ENCODE measurements around the gene KIAA0586. TPM values are rescaled to one million over a fixed set of nuclear protein-coding genes. Genes with fewer than 3 reads are reported as not detected.

Gene KIAA0586
- total RNA-seq, 1 experiment from 2014 or later, result 25.7 TPM

GRCh38 chr14:58533446-58533845, 105.9 kb downstream of the KIAA0586 start:
- ATAC-seq (no peak), DNase-seq (ENCODE audit: low read depth, low spot score) (no peak)
- Histone ChIP-seq H3K9ac (ENCODE audit: low read length) (no peak overlapping the region), H3K27me3 (ENCODE audit: insufficient read depth, low read length) (no peaks in the 10 kb centered on the region), H3K27ac (ENCODE audit: low read depth, low read length) (no peak overlapping the region), H3K9me3 (ENCODE audit: control insufficient read depth in 1 of 2, insufficient read depth in 1 of 2, low read depth in 1 of 2, low read length in 2 of 2) (no peaks in the 10 kb centered on the region), H3K4me2 (ENCODE audit: low read length) (no peak overlapping the region), H3K4me3 (replicated peaks in 1 of 2; ENCODE audit: low read depth in 1 of 2, low read length in 2 of 2) (no peak overlapping the region), H3K79me2 (ENCODE audit: insufficient read depth, low read length) (no peaks in the 10 kb centered on the region), H3K9me2 (ENCODE audit: insufficient read depth) (no peaks in the 10 kb centered on the region), H3K4me1 (ENCODE audit: control insufficient read depth in 1 of 2, insufficient read depth in 2 of 2, low read length in 2 of 2) (no peaks in the 10 kb centered on the region), H2AFZ (ENCODE audit: low read depth, low read length, poor library complexity, severe bottlenecking) (no peak overlapping the region), H3K36me3 (ENCODE audit: control insufficient read depth in 1 of 2, insufficient read depth in 2 of 2, low read length in 2 of 2) (no peaks in the 10 kb centered on the region), H4K20me1 (ENCODE audit: insufficient read depth) (no peaks in the 10 kb centered on the region)
- ChIA-PET RAD21 (ENCODE audit: low non-redundant PET in 1 of 2, low total read pairs in 2 of 2, uncharacterized antibody in 2 of 2, unreplicated experiment in 2 of 2) (no interaction called here), CTCF (no interaction called here), POLR2A (no interaction called here)
- TF ChIP-seq TCF7L2 (IDR thresholded peaks at IDR 0.05; ENCODE audit: borderline replicate concordance, extremely low read depth, insufficient read depth, insufficient read length) (no peak), SIN3A (IDR thresholded peaks at IDR 0.05; ENCODE audit: low read depth) (no peak), ATF3 (IDR thresholded peaks at IDR 0.05) (no peak)
- intact Hi-C loops (cut with micrococcal nuclease), result no loop called here
- no TSS peak for BruUV-seq (replicated peaks)

DNA sequence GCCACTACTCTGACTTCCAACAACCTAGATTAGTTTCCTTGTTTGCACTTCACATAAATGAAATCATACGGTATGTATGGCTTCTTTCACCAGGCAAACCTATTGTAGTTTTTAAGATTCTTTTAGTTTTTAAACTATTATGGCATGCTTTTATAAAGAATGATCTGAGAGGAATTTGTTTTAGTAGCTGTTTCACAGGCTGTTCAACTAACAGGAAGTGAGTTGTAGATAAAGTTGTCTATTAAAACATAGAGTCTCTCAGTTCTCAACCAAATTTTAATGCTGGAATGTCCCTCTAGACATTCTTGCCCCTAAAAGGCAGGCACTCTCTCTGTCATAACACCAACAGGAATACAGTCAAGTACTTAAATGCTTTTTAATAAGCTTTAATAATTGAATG, 107.5 kb downstream of the KIAA0586 start:
- Histone ChIP-seq H4K20me1 (ENCODE audit: insufficient read depth) (no peaks in the 10 kb centered on the region), H3K4me1 (ENCODE audit: control insufficient read depth in 1 of 2, insufficient read depth in 2 of 2, low read length in 2 of 2) (no peaks in the 10 kb centered on the region), H3K4me2 (ENCODE audit: low read length) (no peak overlapping the region), H3K9ac (ENCODE audit: low read length) (no peak overlapping the region), H3K36me3 (ENCODE audit: control insufficient read depth in 1 of 2, insufficient read depth in 2 of 2, low read length in 2 of 2) (no peaks in the 10 kb centered on the region), H3K79me2 (ENCODE audit: insufficient read depth, low read length) (no peaks in the 10 kb centered on the region), H3K9me2 (ENCODE audit: insufficient read depth) (no peaks in the 10 kb centered on the region), H2AFZ (ENCODE audit: low read depth, low read length, poor library complexity, severe bottlenecking) (no peak overlapping the region), H3K4me3 (replicated peaks in 1 of 2; ENCODE audit: low read depth in 1 of 2, low read length in 2 of 2) (no peak overlapping the region), H3K27me3 (ENCODE audit: insufficient read depth, low read length) (no peaks in the 10 kb centered on the region), H3K9me3 (ENCODE audit: control insufficient read depth in 1 of 2, insufficient read depth in 1 of 2, low read depth in 1 of 2, low read length in 2 of 2) (no peaks in the 10 kb centered on the region), H3K27ac (ENCODE audit: low read depth, low read length) (no peak overlapping the region)
- RAD21 ChIA-PET (ENCODE audit: low non-redundant PET in 1 of 2, low total read pairs in 2 of 2, uncharacterized antibody in 2 of 2, unreplicated experiment in 2 of 2), result no interaction called here
- POLR2A ChIA-PET, result no interaction called here
- intact Hi-C loops (cut with micrococcal nuclease), result no loop called here
- DNase-seq (ENCODE audit: low read depth, low spot score) (no peak), ATAC-seq (no peak)
- BruUV-seq (replicated peaks), result no TSS peak
- CTCF ChIA-PET, result no interaction called here
- TF ChIP-seq REST (IDR thresholded peaks at IDR 0.05; ENCODE audit: low read depth), result no peak
- no peak for TF ChIP-seq ELF1 (IDR thresholded peaks at IDR 0.05; ENCODE audit: borderline replicate concordance, low read depth)
- no peak for TF ChIP-seq JUND (IDR thresholded peaks at IDR 0.05)
- TF ChIP-seq TCF7L2 (IDR thresholded peaks at IDR 0.05; ENCODE audit: borderline replicate concordance, extremely low read depth, insufficient read depth, insufficient read length), result no peak
- no peak for TF ChIP-seq RAD21 (IDR thresholded peaks at IDR 0.05; ENCODE audit: low read depth)
- TF ChIP-seq ATF3 (IDR thresholded peaks at IDR 0.05), result no peak
- TF ChIP-seq, protein P1, sequence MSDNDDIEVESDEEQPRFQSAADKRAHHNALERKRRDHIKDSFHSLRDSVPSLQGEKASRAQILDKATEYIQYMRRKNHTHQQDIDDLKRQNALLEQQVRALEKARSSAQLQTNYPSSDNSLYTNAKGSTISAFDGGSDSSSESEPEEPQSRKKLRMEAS (IDR thresholded peaks at IDR 0.05), result no peak
- no peak for TF ChIP-seq YY1 (IDR thresholded peaks at IDR 0.05; ENCODE audit: extremely low read depth, insufficient replicate concordance, low read depth, low read length)
- TF ChIP-seq SRF (IDR thresholded peaks at IDR 0.05; ENCODE audit: low read depth), result no peak
- no peak for TF ChIP-seq ZFX (IDR thresholded peaks at IDR 0.05)
- TF ChIP-seq CEBPB (IDR thresholded peaks at IDR 0.05; ENCODE audit: low read depth), result no peak
- no peak for TF ChIP-seq SP1 (IDR thresholded peaks at IDR 0.05; ENCODE audit: low read depth)
- no peak for TF ChIP-seq CTCF (IDR thresholded peaks at IDR 0.05 in 2 of 3, conservative IDR thresholded peaks at IDR 0.05 in 1 of 3; ENCODE audit: borderline replicate concordance in 1 of 3, insufficient read depth in 1 of 3, low read depth in 2 of 3, low read length in 2 of 3)
- TF ChIP-seq EZH2 (IDR thresholded peaks at IDR 0.05), result no peak
- TF ChIP-seq POLR2A (IDR thresholded peaks at IDR 0.05; ENCODE audit: borderline replicate concordance, extremely low read depth, insufficient read depth, insufficient read length), result no peak

All from HCT116 (cell line).